ENCODE results near the gene SNRPB. TPM values are rescaled to one million over a fixed set of nuclear protein-coding genes. Genes with fewer than 3 reads are reported as not detected.

Gene SNRPB
- total and polyA plus RNA-seq, 4 donors = 45.8 to 110 (median 82.1) TPM

DNA sequence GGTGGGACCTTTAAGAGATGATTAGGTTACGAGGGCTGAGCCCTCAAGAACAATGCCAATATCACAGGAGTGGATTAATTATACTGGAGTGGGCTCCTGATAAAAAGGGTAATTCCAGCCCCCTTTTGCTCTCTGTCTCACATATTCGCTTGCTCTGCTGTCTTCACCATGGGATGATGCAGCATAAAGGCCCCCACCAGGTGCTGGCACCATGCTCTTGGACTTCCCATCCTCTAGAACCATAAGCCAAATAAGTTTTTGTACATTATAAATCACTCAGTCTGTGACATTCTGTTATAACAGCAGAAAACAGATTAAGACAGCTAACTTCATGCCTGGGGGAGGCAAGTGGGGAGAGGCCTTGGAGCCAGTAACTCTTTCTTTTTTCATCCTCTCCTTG, 9.8 kb upstream of the SNRPB start:
- Histone ChIP-seq H3K27me3 (ENCODE audit: control insufficient read depth, insufficient read depth, low read length) (no peaks in the 10 kb centered on the region), H3K9me3 (ENCODE audit: control insufficient read depth, insufficient read depth, low read length) (no peaks in the 10 kb centered on the region), H3K4me3 (ENCODE audit: low read depth, low read length) (no peak overlapping the region), H3K36me3 (ENCODE audit: control insufficient read depth, insufficient read depth, low read length) (peaks cover 30% of the 10 kb centered on the region), H3K27ac (ENCODE audit: low read depth, low read length) (no peak overlapping the region), H3K4me1 (ENCODE audit: control insufficient read depth, insufficient read depth, low read length) (no peaks in the 10 kb centered on the region)
- WGBS (ENCODE audit: insufficient coverage) = no CpG with 5 or more reads among the region's 2 CpGs
- DNase-seq (ENCODE audit: low read depth in 4 of 6, low spot score in 6 of 6) = no peak

- no peak for DNase-seq (ENCODE audit: low read depth in 4 of 6, low spot score in 6 of 6)
- H3K27ac ChIP-seq (ENCODE audit: low read depth, low read length) = no peak overlapping the region
- no peaks in the 10 kb centered on the region for H3K27me3 ChIP-seq (ENCODE audit: control insufficient read depth, insufficient read depth, low read length)
- no peaks in the 10 kb centered on the region for H3K4me1 ChIP-seq (ENCODE audit: control insufficient read depth, insufficient read depth, low read length)
- H3K36me3 ChIP-seq (ENCODE audit: control insufficient read depth, insufficient read depth, low read length) = peaks cover 16% of the 10 kb centered on the region
- H3K9me3 ChIP-seq (ENCODE audit: control insufficient read depth, insufficient read depth, low read length) = no peaks in the 10 kb centered on the region
- no CpG with 5 or more reads among the region's 5 CpGs for WGBS (ENCODE audit: insufficient coverage)
- H3K4me3 ChIP-seq (ENCODE audit: low read depth, low read length) = no peak overlapping the region
Observed at GRCh38 chr20:2476742-2477615, 6.4 kb upstream of the SNRPB start.

- Histone ChIP-seq H3K9me3 (ENCODE audit: control insufficient read depth, insufficient read depth, low read length) (no peaks in the 10 kb centered on the region), H3K27ac (ENCODE audit: low read depth, low read length) (no peak overlapping the region), H3K4me3 (ENCODE audit: low read depth, low read length) (no peak overlapping the region), H3K4me1 (ENCODE audit: control insufficient read depth, insufficient read depth, low read length) (no peaks in the 10 kb centered on the region), H3K36me3 (ENCODE audit: control insufficient read depth, insufficient read depth, low read length) (peaks cover 13% of the 10 kb centered on the region), H3K27me3 (ENCODE audit: control insufficient read depth, insufficient read depth, low read length) (no peaks in the 10 kb centered on the region)
- peak in 1 of 6 donors; percentile 5 for DNase-seq (ENCODE audit: low read depth in 4 of 6, low spot score in 6 of 6)
- WGBS (ENCODE audit: insufficient coverage) = 88% methylated on average over 8 of the region's 9 CpGs
Observed at GRCh38 chr20:2475850-2476741, 5.5 kb upstream of the SNRPB start.

DNA sequence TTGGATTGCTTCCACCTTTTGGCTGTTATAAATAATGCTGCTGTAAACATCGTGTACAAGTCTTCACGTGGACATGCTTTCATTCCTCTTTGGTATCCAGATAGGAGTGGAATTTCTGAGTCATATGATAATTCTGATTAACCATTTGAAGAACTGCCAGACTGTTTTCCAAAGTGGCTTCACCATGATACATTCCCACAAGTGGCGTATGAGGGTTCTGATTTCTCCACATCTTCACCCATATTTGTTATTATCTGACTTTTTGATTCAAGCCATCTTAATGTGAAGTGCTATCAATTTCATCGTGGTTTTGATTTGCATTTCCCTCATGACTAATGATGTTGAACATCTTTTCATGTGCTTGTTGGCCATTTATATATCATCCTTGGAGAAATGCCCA, 2.9 kb upstream of the SNRPB start:
- Histone ChIP-seq H3K4me1 (ENCODE audit: control insufficient read depth, insufficient read depth, low read length) (peaks cover 11% of the 10 kb centered on the region), H3K4me3 (ENCODE audit: low read depth, low read length) (no peak overlapping the region), H3K36me3 (ENCODE audit: control insufficient read depth, insufficient read depth, low read length) (peaks cover 9% of the 10 kb centered on the region), H3K9me3 (ENCODE audit: control insufficient read depth, insufficient read depth, low read length) (no peaks in the 10 kb centered on the region), H3K27me3 (ENCODE audit: control insufficient read depth, insufficient read depth, low read length) (no peaks in the 10 kb centered on the region), H3K27ac (ENCODE audit: low read depth, low read length) (no peak overlapping the region)
- DNase-seq (ENCODE audit: low read depth in 4 of 6, low spot score in 6 of 6) = no peak
- no CpG with 5 or more reads among the region's 4 CpGs for WGBS (ENCODE audit: insufficient coverage)

DNA sequence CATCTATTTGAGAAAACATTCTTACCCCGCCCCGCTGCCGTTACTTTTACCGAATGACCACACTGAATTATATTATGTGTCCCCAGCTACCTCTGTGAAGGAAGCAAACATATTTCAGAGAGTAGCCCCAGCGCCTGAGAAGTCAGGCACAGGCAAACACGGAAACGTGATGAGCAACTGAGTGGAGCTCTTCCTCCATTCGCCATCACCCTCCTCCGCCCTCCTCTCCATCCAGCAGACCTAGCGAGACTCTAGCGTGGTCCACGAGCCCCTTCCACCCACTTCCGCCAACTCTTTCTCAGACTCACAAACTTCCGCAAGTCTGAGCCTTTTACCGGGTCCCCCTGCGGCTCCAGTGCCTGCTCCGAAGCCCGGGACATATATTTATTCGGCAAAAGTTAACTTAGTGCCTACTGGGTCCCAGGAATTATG, 582 bp downstream of the SNRPB start:
- Histone ChIP-seq H3K4me3 (ENCODE audit: low read depth, low read length) (peak overlapping the region; percentile 90), H3K4me1 (ENCODE audit: control insufficient read depth, insufficient read depth, low read length) (peaks cover 13% of the 10 kb centered on the region), H3K36me3 (ENCODE audit: control insufficient read depth, insufficient read depth, low read length) (peaks cover 20% of the 10 kb centered on the region), H3K27ac (ENCODE audit: low read depth, low read length) (peak overlapping the region; percentile 96), H3K27me3 (ENCODE audit: control insufficient read depth, insufficient read depth, low read length) (no peaks in the 10 kb centered on the region), H3K9me3 (ENCODE audit: control insufficient read depth, insufficient read depth, low read length) (no peaks in the 10 kb centered on the region)
- DNase-seq (ENCODE audit: low read depth in 4 of 6, low spot score in 6 of 6) = peak in 5 of 6 donors; percentile 2 to 66 (median 19)
- WGBS (ENCODE audit: insufficient coverage) = 0% methylated on average over 19 of the region's 19 CpGs

GRCh38 chr20:2468581-2469407, 1.8 kb downstream of the SNRPB start:
- 89% methylated on average over 7 of the region's 11 CpGs for WGBS (ENCODE audit: insufficient coverage)
- H3K4me1 ChIP-seq (ENCODE audit: control insufficient read depth, insufficient read depth, low read length) = peaks cover 13% of the 10 kb centered on the region
- H3K9me3 ChIP-seq (ENCODE audit: control insufficient read depth, insufficient read depth, low read length) = no peaks in the 10 kb centered on the region
- DNase-seq (ENCODE audit: low read depth in 4 of 6, low spot score in 6 of 6) = no peak
- H3K4me3 ChIP-seq (ENCODE audit: low read depth, low read length) = peak overlapping the region; percentile 90
- peaks cover 29% of the 10 kb centered on the region for H3K36me3 ChIP-seq (ENCODE audit: control insufficient read depth, insufficient read depth, low read length)
- H3K27ac ChIP-seq (ENCODE audit: low read depth, low read length) = no peak overlapping the region
- no peaks in the 10 kb centered on the region for H3K27me3 ChIP-seq (ENCODE audit: control insufficient read depth, insufficient read depth, low read length)

- no peak for DNase-seq (ENCODE audit: low read depth in 4 of 6, low spot score in 6 of 6)
- Histone ChIP-seq H3K4me3 (ENCODE audit: low read depth, low read length) (no peak overlapping the region), H3K27me3 (ENCODE audit: control insufficient read depth, insufficient read depth, low read length) (no peaks in the 10 kb centered on the region), H3K36me3 (ENCODE audit: control insufficient read depth, insufficient read depth, low read length) (peaks cover 43% of the 10 kb centered on the region), H3K9me3 (ENCODE audit: control insufficient read depth, insufficient read depth, low read length) (no peaks in the 10 kb centered on the region), H3K4me1 (ENCODE audit: control insufficient read depth, insufficient read depth, low read length) (peaks cover 13% of the 10 kb centered on the region), H3K27ac (ENCODE audit: low read depth, low read length) (no peak overlapping the region)
- WGBS (ENCODE audit: insufficient coverage) = 86% methylated on average over 5 of the region's 5 CpGs
Observed at GRCh38 chr20:2467412-2467811, 3.2 kb downstream of the SNRPB start.

DNA sequence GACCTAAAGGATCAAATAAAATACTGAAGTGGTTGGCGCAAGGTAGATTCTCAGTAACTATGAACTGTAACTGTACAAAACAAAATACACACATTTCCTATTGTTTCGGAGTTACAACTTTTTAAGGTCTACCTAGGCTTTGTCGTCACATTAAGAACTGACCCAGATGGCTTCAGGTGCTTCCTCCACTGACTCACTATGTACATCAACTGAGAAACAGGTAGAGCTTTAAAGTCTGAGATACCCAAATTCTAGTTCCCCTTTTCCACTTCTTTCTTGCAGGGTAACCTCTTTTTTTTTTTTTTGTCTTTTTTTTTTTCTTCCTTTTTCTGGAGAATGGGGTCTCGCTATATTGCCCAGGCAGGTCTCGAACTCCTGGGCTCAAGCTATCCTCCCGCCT, 5.5 kb downstream of the SNRPB start:
- 100% methylated on average over 2 of the region's 6 CpGs for WGBS (ENCODE audit: insufficient coverage)
- peaks cover 53% of the 10 kb centered on the region for H3K36me3 ChIP-seq (ENCODE audit: control insufficient read depth, insufficient read depth, low read length)

More for the DNA sequence above, 5.5 kb downstream of the SNRPB start:
- Histone ChIP-seq H3K9me3 (ENCODE audit: control insufficient read depth, insufficient read depth, low read length) (no peaks in the 10 kb centered on the region), H3K27me3 (ENCODE audit: control insufficient read depth, insufficient read depth, low read length) (no peaks in the 10 kb centered on the region), H3K4me1 (ENCODE audit: control insufficient read depth, insufficient read depth, low read length) (peaks cover 11% of the 10 kb centered on the region), H3K4me3 (ENCODE audit: low read depth, low read length) (no peak overlapping the region), H3K27ac (ENCODE audit: low read depth, low read length) (no peak overlapping the region)
- DNase-seq (ENCODE audit: low read depth in 4 of 6, low spot score in 6 of 6) = no peak
